Non-pigmented ciliary epithelial cell (primary cell): ENCODE results near the gene FRMD1.

ENCODE experiments used
- DNase-seq: peaks from one replicate; pipeline ENCODE4 v3.0.0-alpha.2; 2010; ENCODE audit warnings: low read depth

The FRMD1 gene

GRCh38 chr6:168111911-168112310 lies 32.9 kb upstream of the FRMD1 start:
- no peak for DNase-seq

GRCh38 chr6:168110437-168110836 lies 31.4 kb upstream of the FRMD1 start:
- DNase-seq, result no peak

DNA sequence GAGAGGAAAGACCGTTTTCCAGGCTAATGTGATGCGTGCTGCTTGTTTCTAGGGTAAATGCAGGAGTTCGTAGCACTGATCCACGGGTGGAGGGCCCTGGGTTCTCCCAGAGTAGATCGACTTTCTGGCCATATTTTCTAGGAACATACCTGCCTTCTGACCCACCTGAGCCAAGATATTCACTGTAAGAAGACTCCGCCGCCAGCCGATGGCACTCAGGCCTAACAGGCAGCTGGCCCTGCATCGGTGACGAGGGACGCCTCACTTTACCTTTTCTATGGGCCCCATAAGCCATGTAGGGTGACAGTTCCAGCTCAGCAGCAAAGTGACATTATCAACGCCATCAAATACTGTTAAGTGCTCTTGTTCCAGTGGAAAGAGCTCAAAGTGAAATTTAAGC lies 30.2 kb upstream of the FRMD1 start:
- no peak for DNase-seq

DNA sequence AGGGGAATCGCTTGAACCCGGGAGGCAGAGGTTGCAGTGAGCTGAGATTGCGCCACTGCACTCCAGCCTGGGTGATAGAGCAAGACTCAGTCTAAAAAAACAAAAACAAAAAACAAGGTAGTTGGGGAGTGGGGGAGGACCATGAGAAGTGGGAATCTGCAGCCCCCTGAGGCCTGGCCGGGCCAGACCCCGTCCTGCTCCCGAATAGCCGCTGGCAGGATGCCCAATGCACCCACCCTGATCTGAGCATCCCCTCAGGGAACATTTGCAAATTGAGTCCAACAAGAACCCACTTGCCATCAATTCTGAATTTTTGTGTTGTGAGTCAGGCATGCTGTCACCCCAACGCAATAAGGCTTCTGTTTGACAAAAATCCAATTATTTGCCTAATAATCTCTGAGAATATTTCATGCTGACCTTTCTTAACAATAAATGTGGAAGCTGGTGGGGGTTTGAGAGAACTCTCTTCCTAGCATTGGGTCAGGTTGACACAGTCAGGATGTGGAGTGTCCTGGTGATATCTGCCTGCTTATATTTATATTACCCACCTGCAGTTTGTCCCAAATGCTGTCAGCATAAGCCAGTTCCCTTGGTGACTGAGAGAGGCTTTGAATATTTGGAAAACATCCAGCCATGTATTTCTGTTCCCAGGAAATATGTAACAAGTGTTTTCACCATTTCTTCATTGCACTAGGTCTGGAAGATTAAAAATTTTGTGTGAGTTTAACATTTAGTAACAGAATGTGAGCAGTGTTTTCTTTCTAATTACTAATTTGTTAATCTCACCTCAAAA lies 28.4 kb upstream of the FRMD1 start:
- DNase-seq, result no peak

GRCh38 chr6:168106633-168107005 lies 27.6 kb upstream of the FRMD1 start:
- DNase-seq, result no peak

DNA sequence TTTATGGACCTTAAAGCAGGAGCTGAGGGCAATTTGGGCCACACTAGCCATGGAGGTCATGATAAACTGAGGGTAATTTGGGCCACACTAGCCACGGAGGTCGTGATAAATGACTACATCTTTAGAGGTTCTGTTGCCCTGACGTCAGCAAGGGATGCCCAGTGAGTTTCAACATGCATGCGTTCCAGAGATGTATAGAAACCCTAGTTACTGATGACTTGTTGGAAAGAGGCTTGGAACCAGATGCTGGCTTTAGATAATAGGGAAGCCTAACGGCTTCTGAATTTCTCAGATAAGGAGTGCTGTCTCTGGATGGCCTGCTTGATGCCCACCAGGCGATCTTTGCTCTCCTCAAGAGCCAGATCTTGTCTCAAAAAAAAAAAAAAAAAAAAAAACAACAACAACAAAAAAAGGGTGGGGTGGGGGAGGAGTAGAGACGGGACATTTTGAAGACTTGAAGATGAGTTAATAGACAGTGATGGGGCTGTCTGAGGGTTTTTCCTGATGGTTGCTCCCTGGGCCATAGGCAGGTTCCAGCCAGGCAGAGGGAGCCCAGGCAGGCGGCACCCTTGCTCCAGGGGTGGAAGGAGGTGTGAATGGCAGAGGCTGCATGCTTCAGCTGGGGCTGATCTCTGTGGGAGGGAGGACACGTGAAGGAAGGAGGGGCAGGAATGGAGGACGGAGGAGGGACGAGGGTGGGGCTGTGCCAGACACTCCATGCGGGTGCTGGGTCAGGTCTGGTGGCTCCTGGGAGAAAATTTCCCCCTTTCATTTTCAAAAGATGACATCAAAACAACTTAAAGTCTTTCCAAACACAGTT lies 27.0 kb upstream of the FRMD1 start:
- no peak for DNase-seq

- DNase-seq, result no peak
Measured at GRCh38 chr6:168104636-168105035, 25.6 kb upstream of the FRMD1 start.

DNA sequence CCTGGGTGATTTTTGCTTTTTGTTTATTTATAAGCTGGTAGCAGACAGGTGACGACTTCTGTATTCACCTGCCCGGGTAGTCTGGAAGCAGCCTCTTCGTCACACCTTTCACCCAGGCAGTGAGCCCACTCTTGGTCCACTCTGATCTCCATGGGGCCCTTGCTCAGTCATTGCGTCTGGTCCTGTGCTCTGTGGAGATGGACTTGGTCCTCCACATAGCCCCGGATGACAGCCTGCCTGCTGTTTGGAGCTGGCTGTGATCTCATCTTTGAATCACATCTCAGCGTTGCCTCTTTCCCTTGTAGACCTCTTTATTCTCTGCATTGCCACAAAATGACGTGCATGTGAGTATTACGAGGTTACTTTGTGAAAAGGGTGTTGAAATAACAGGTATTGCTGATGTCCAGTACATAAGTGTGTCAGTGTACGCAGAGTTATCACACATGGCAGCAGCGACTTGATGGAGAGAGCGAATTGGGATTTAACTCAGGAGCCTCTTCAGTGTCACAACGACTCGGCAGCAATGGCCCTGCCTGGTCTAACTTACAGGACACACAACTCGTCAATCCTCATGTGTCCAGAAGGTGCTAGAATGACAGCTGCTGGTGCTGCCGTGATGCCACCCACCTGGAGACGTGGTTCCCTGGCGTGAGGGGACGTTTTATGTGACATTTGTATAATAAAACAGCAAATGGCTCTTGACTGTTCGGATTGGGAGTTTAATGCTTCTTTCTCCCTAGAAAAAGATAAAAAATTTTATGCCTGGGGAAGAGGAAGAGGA lies 24.2 kb upstream of the FRMD1 start:
- DNase-seq, result no peak

DNA sequence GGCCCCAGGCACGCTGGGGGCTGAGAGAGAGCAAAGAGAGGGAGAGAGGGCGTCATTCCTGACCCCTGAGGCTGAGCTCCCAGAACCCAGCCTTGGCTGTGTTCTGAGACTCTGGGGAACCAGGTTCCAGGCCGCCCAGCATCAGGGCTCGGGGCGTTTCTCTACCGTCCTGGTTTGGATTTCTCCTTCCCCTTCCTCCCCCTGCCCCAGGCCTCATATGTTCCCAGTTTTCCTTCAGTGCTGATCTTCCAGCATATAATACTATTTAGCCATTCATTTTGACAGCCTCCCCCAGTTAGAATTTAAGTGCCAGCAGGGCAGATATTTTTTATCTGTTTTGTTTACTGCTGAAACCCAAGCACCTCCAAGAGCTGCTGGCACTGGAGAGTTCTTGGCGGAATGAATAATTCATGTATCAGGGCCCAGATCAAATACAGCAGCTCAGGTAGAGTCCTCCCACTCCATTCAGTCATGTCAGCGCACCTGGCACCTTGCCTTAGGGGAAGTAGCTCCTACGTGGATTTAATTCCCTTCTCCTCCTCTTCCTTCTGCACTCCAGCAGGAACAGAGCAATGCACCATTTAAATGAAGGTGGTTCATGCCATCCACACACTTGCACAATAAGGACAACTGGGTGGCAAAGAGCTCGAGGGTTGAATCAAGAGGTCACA lies 23.4 kb upstream of the FRMD1 start:
- DNase-seq, result no peak

DNA sequence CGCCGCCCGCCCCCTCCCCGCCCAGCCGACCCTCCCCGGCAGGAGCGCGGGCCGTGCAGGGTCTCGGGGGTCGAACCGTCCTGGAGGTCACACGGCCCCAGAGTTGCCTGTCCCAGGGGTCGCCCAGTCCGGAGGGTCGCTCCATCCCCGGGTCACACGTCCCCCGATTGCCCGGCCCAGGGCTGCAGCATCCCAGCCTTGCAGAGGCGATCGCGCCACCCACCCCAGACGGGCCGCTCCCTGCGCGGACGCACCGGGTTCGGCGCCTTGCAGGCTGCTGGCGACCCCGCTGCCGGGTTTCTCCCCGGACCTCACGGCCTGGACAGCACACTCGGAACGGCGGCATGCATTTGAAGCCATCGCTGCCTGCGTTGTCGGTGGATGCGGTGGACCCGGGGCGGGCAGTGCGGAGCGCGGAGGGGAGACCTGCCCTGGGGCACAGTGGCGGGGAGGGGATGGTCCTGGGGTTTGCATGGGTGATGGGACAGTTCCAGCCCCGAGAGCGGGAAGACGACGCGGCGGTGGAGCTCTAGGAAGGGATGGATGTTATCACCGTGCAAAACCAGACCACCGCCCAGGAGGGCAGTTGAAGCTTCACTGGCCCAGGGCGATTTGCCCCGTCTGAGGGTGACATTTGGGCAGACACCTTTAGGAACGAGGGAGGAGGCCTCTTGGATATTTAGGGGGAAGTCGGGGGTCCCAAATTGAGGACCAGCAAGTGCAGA lies 22.7 kb upstream of the FRMD1 start:
- no peak for DNase-seq

DNA sequence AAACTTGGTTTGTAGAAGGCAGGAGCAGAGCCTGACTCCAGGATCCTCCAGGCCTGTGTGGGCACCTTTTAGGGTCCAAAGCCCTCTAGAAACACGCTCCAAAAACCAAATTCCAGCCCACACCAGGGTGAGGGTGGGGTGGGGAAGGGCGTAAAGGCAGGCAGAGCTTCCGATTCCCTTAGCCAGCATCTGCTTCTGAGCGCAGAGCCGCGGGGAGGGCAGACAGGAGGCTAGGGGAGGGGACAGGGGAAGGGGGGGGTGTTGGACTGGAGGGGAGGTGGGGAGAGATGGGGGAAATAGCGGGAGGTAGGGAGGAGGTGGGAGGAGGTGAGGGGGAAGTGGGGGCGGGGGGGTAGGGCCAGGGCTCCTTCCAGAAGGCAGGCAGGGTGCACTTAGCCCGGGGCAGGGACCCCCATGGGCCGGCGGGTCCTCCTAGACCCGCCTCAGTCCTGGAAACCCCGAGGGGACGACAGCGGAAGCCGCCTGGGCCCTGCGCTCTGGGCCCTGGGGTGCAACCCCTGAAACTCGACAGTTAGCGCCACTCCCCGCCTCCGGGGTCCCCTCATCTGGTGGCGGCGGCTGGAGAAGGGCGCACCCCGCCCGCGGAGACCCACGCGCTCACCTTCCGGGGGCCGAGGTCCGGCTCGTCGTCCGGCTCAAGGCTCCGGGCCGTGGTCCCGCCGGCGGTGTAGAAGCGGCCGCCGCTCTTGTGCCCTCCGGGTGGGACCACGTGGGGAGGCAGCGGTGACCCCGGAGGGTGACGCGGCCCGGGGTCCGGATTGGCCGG lies 22.0 kb upstream of the FRMD1 start:
- no peak for DNase-seq

GRCh38 chr6:168100011-168100802 lies 21.2 kb upstream of the FRMD1 start:
- no peak for DNase-seq

GRCh38 chr6:168099201-168100010 lies 20.4 kb upstream of the FRMD1 start:
- DNase-seq, result no peak

GRCh38 chr6:168098431-168098861 lies 19.4 kb upstream of the FRMD1 start:
- DNase-seq, result no peak

DNA sequence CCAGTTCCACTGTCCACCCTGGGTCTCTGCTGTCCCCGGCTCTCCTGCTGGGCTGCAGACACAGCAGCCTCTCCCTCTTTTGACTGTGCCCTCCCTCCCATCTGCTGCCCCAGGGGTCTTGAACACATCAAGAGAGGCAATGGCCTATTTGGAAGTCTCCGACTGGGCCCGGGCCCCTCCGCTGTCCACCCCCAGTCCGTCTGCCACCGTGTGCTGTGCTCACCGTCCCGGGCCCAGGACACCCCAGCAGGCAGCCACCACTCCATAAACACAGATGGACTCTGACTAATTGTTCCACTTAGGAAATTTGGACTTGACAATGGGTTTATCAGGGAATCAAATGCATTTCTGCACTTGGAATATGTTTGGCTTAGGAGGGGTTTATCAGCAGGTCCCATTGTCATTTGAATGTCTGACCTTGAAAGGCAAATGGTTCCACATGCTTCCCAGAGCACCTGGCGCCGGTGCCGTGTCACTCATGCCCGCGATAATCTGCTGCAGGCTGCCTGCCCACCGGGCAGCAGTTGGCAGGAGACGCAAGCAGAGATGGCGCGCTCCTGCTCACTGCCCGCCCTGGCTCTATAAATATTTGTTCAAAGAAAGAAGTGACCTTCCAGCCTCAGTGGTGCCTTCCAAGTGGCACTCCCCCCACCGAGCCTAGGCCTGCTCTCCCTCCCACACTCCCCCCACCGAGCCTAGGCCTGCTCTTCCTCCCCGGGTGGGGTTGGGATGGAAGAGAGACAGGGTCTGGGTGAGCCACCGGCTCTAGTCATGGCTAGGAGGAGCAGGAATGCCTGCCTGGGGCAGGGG lies 18.8 kb upstream of the FRMD1 start:
- DNase-seq, result no peak

DNA sequence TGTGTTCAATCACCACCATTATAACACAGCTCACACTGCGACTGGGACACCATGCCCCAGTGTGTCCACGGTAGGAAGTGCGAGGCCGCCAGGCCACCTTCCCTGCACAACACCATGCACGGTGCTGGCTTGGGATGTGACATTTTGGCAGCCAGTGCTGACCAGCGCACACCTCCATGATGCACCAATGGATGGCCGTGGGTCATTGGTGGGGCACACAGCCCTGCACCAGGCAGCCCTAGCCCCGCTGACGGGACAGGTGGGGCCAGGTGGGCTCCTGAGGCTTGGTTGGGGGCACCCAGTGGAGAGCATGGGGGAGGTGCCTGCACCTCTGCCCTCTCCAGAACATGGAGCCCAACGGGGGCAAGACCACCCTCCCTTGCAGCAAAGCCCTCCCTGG lies 18.2 kb upstream of the FRMD1 start:
- no peak for DNase-seq

DNA sequence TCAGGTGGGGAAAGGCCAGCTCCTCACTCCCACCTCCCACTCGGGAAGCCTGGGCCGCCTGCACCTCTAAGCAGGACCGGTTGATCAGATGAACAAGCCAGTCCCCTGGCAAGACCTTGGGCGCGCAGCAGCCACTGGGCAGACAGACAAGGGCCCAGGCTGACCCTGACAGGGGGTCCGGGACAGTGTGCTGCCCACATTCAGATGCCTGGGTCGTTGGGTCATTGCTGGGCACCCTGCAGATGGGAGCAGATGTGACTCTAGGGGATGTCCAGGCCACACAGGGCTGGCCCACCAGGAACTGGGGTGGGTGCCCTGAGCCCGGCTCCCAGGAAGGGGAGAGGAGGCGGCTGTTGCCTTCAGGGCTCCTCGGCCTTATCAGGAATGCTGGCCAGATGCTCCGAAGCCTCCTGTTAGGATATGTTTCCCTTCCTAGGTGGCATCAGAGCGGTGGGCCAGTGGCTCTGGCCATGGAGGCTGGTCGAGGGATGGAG lies 17.3 kb upstream of the FRMD1 start:
- DNase-seq, result no peak

- no peak for DNase-seq
Measured at GRCh38 chr6:168095716-168096250, 16.8 kb upstream of the FRMD1 start.
